HEK293T (cell line): ENCODE measurements around the gene FOXP4.

Source experiments
- ARNT ChIP-seq: fragments of 450-650 bp; IDR thresholded peaks from 2 replicates; pipeline ENCODE4 v1.6.1; 2017; ENCODE audit warnings: mild to moderate bottlenecking
- BHLHE40 ChIP-seq: fragments of 450-650 bp; IDR thresholded peaks from 2 replicates; pipeline ENCODE4 v1.6.1; 2016; ENCODE audit warnings: mild to moderate bottlenecking, moderate library complexity, borderline replicate concordance
- FOXA1 ChIP-seq: fragments of 450-650 bp; IDR thresholded peaks from 2 replicates; pipeline ENCODE4 v1.6.1; 2016; ENCODE audit warnings: mild to moderate bottlenecking
- FOXK2 ChIP-seq: fragments of 450-650 bp; IDR thresholded peaks from 2 replicates; pipeline ENCODE4 v1.6.1; 2016; ENCODE audit warnings: mild to moderate bottlenecking
- FOXM1 ChIP-seq: fragments of 450-650 bp; IDR thresholded peaks from 2 replicates; pipeline ENCODE4 v1.6.1; 2017; ENCODE audit warnings: mild to moderate bottlenecking, borderline replicate concordance
- HDGF ChIP-seq: fragments of 450-650 bp; IDR thresholded peaks from 2 replicates; pipeline ENCODE4 v1.6.1; 2017; ENCODE audit warnings: antibody characterized with exemption, borderline replicate concordance
- NFRKB ChIP-seq: fragments of 450-650 bp; IDR thresholded peaks from 2 replicates; pipeline ENCODE4 v1.6.1; 2016; ENCODE audit warnings: mild to moderate bottlenecking, moderate library complexity
- PKNOX1 ChIP-seq: fragments of 450-650 bp; IDR thresholded peaks from 2 replicates; pipeline ENCODE4 v1.6.1; 2016
- SP1 ChIP-seq: fragments of 450-650 bp; IDR thresholded peaks from 2 replicates; pipeline ENCODE4 v1.6.1; 2017
- SUZ12 ChIP-seq: fragments of 450-650 bp; IDR thresholded peaks from 2 replicates; pipeline ENCODE4 v1.6.1; 2016; ENCODE audit warnings: mild to moderate bottlenecking
- TARDBP ChIP-seq: fragments of 450-650 bp; IDR thresholded peaks from 2 replicates; pipeline ENCODE4 v1.6.1; 2016
- ZNF384 ChIP-seq: fragments of 450-650 bp; IDR thresholded peaks from 2 replicates; pipeline ENCODE4 v1.6.1; 2016

GRCh38 chr6:41536795-41537758, 9.1 kb upstream of the FOXP4 start:
- TF ChIP-seq PKNOX1 = no peak
- TF ChIP-seq FOXK2 = no peak
- TF ChIP-seq FOXM1 = no peak
- TF ChIP-seq NFRKB = no peak
- no peak for TF ChIP-seq SP1
- no peak for TF ChIP-seq ZNF384
- TF ChIP-seq SUZ12 = no peak
- TF ChIP-seq BHLHE40 = no peak
- no peak for TF ChIP-seq FOXA1
- TF ChIP-seq TARDBP = no peak
- no peak for TF ChIP-seq HDGF
- no peak for TF ChIP-seq ARNT
